Measurements from ENCODE around the gene NKD2.

Gene NKD2

GRCh38 chr5:1063661-1064382 is 55.2 kb downstream of the NKD2 start:
- Histone ChIP-seq H3K27me3 (ENCODE audit: control insufficient read depth, insufficient read depth, low read length) (no peaks in the 10 kb centered on the region), H3K4me3 (ENCODE audit: low read depth, low read length) (no peak overlapping the region), H3K27ac (no peak overlapping the region), H3K4me2 (ENCODE audit: low read length) (no peak overlapping the region), H3K79me2 (no peaks in the 10 kb centered on the region), H3K9ac (no peak overlapping the region), H2AFZ (no peak overlapping the region), H3K4me1 (no peaks in the 10 kb centered on the region), H3K9me3 (ENCODE audit: control insufficient read depth, low read length) (no peaks in the 10 kb centered on the region), H3K36me3 (ENCODE audit: control insufficient read depth, insufficient read depth, low read length) (no peaks in the 10 kb centered on the region)
- no peak for TF ChIP-seq CTCF (IDR thresholded peaks at IDR 0.05)

DNA sequence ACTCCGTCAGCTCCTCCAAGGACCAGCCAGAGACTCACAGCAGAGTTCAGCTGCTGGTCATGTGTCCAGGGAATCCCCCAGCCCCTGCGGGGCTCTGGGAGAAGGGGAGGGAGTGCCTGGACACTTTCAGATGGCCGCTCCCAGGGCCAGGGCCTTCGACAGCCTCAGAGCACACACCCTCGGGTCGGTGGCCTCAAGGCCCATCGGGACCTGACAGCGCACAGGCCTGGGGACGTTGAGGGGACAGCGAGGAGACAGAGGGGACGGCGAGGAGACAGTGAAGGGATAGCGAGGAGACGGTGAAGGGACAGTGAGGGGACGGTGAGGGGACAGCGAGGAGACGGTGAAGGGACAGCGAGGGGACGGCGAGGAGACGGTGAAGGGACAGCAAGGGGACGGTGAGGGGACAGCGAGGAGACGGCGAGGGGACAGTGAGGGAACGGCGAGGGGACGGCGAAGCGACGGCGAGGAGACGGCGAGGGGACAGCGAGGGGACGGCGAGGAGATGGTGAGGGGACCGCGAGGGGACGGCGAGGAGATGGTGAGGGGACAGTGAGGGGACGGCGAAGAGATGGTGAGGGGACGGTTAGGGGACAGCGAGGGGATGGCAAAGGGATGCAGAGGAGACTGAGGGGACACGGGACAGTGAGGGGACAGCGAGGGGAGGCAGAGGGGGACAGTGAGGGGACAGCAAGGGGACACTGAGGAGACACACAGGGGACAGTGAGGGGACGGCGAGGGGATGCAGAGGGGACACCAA is 56.0 kb downstream of the NKD2 start:
- Histone ChIP-seq H3K4me2 (ENCODE audit: low read length) (no peak overlapping the region), H2AFZ (no peak overlapping the region), H3K4me3 (ENCODE audit: low read depth, low read length) (no peak overlapping the region), H3K36me3 (ENCODE audit: control insufficient read depth, insufficient read depth, low read length) (no peaks in the 10 kb centered on the region), H3K27ac (no peak overlapping the region), H3K9ac (no peak overlapping the region), H3K27me3 (ENCODE audit: control insufficient read depth, insufficient read depth, low read length) (no peaks in the 10 kb centered on the region), H3K9me3 (ENCODE audit: control insufficient read depth, low read length) (no peaks in the 10 kb centered on the region), H3K4me1 (no peaks in the 10 kb centered on the region), H3K79me2 (no peaks in the 10 kb centered on the region)
- no peak for TF ChIP-seq CTCF (IDR thresholded peaks at IDR 0.05)

- Histone ChIP-seq H3K79me2 (no peaks in the 10 kb centered on the region), H2AFZ (no peak overlapping the region), H3K27ac (no peak overlapping the region), H3K36me3 (ENCODE audit: control insufficient read depth, insufficient read depth, low read length) (no peaks in the 10 kb centered on the region), H3K9me3 (ENCODE audit: control insufficient read depth, low read length) (no peaks in the 10 kb centered on the region), H3K9ac (no peak overlapping the region), H3K4me2 (ENCODE audit: low read length) (no peak overlapping the region), H3K27me3 (ENCODE audit: control insufficient read depth, insufficient read depth, low read length) (no peaks in the 10 kb centered on the region), H3K4me3 (ENCODE audit: low read depth, low read length) (no peak overlapping the region), H3K4me1 (no peaks in the 10 kb centered on the region)
- no peak for TF ChIP-seq CTCF (IDR thresholded peaks at IDR 0.05)
These were observed 56.6 kb downstream of the NKD2 start for GRCh38 chr5:1065143-1065750.

DNA sequence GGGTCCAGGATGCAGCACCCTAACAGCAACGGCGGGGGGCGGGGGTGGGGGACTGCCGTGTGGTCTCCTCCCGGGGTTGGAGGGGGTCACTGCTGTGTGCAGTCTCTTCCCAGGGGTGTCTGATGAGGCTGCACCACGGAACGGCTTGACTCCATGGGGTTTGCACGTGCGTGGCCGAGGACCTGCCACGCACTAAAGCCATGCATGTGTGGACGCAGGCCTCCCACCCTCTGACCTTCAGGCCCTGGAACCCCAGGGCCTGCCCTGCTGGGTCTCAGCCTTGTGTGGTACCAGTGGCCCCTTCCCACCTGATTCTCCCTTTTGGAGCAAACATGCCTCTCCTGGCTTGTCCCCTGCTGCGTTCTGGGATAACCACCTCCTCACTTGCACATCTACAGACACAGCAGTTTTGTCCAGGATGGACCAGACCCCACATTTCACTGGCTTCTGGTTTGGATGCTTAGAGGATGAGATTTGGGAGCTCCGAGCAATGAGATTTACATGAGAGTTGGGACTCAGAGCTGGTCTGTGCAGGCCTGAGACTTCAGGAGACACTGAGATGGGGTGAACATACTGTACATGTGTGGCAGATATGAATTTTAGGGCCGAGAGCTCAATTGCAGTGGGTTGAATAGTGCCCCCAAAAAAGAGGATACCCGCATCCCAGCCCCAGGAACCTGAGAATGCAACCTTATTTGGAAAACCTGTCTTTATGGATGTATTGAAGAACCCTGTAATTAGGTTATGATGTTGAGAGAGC is 57.5 kb downstream of the NKD2 start:
- Histone ChIP-seq H3K36me3 (ENCODE audit: control insufficient read depth, insufficient read depth, low read length) (no peaks in the 10 kb centered on the region), H3K9me3 (ENCODE audit: control insufficient read depth, low read length) (no peaks in the 10 kb centered on the region), H3K4me1 (no peaks in the 10 kb centered on the region), H3K27me3 (ENCODE audit: control insufficient read depth, insufficient read depth, low read length) (no peaks in the 10 kb centered on the region), H3K4me3 (ENCODE audit: low read depth, low read length) (no peak overlapping the region), H3K9ac (no peak overlapping the region), H3K79me2 (no peaks in the 10 kb centered on the region), H3K27ac (no peak overlapping the region), H2AFZ (no peak overlapping the region), H3K4me2 (ENCODE audit: low read length) (no peak overlapping the region)
- TF ChIP-seq CTCF (IDR thresholded peaks at IDR 0.05): no peak

Data from parathyroid adenoma (tissue), 2 donors.